Esophagus squamous epithelium (tissue), 4 donors: ENCODE data around the gene ADAMTS7.

Experiments
- POLR2A ChIP-seq, 4 donors: fragments of 450-650 bp; IDR thresholded peaks; one replicate each; pipeline ENCODE4 v1.6.1; 2017; ENCODE audit warnings: antibody characterized with exemption in 4 of 4, mild to moderate bottlenecking in 4 of 4, moderate library complexity in 3 of 4
- TF ChIP-seq, protein P1 (sequence below), 6 experiments: fragments of 450-650 bp in 4 of 6; fragments of 200-600 bp in 2 of 6; sonication (generic) in 2 of 6; IDR thresholded peaks; one replicate each; pipeline ENCODE4 v1.5.1; 2016 to 2019; ENCODE audit warnings: antibody characterized with exemption in 6 of 6, mild to moderate bottlenecking in 4 of 6, moderate library complexity in 4 of 6

DNA sequence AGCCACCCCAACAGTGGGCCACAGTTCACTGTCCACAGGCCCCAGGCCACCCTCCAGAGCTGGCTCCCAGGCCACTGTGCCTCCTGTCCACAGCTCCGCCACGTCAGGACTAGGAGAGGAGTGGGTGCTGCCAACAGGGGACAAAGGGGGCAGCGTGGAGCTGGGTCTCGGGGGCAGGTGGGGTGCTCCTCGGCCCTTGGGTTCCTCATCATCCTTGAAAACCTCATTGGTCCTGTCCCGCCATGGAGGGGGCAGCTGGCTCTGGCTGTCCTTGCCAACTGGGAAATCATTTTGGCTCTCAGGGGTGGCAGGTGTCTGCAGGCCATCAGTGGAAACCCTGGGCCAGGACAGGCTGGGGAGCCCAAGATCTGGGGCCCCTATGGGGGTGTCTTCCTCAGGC, 45.2 kb downstream of the ADAMTS7 start:
- TF ChIP-seq, protein P1, sequence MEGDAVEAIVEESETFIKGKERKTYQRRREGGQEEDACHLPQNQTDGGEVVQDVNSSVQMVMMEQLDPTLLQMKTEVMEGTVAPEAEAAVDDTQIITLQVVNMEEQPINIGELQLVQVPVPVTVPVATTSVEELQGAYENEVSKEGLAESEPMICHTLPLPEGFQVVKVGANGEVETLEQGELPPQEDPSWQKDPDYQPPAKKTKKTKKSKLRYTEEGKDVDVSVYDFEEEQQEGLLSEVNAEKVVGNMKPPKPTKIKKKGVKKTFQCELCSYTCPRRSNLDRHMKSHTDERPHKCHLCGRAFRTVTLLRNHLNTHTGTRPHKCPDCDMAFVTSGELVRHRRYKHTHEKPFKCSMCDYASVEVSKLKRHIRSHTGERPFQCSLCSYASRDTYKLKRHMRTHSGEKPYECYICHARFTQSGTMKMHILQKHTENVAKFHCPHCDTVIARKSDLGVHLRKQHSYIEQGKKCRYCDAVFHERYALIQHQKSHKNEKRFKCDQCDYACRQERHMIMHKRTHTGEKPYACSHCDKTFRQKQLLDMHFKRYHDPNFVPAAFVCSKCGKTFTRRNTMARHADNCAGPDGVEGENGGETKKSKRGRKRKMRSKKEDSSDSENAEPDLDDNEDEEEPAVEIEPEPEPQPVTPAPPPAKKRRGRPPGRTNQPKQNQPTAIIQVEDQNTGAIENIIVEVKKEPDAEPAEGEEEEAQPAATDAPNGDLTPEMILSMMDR (IDR thresholded peaks at IDR 0.05), result no peak
- no peak for TF ChIP-seq POLR2A (IDR thresholded peaks at IDR 0.05)
